AG09309 (cell line): ENCODE results near the gene BABAM2.

Source experiments
- DNase-seq: peaks from one replicate; pipeline ENCODE4 v3.0.0-alpha.2; 2010; ENCODE audit warnings: low read depth
- H3K4me3 ChIP-seq: 2 replicates; pipeline ENCODE4 v1.5.1; 2011; ENCODE audit warnings: mild to moderate bottlenecking, low read depth, low read length, moderate library complexity; ENCODE audit not compliant: control insufficient read depth
- TF ChIP-seq, protein P1 (sequence below): IDR thresholded peaks from 2 replicates; pipeline ENCODE4 v1.5.1; 2011; ENCODE audit warnings: mild to moderate bottlenecking, low read depth, low read length, inconsistent platforms; ENCODE audit not compliant: insufficient read depth, control insufficient read depth; ENCODE audit errors: missing control alignments

BABAM2 gene

GRCh38 chr2:28360058-28360717, 469.7 kb downstream of the BABAM2 start:
- TF ChIP-seq, protein P1, sequence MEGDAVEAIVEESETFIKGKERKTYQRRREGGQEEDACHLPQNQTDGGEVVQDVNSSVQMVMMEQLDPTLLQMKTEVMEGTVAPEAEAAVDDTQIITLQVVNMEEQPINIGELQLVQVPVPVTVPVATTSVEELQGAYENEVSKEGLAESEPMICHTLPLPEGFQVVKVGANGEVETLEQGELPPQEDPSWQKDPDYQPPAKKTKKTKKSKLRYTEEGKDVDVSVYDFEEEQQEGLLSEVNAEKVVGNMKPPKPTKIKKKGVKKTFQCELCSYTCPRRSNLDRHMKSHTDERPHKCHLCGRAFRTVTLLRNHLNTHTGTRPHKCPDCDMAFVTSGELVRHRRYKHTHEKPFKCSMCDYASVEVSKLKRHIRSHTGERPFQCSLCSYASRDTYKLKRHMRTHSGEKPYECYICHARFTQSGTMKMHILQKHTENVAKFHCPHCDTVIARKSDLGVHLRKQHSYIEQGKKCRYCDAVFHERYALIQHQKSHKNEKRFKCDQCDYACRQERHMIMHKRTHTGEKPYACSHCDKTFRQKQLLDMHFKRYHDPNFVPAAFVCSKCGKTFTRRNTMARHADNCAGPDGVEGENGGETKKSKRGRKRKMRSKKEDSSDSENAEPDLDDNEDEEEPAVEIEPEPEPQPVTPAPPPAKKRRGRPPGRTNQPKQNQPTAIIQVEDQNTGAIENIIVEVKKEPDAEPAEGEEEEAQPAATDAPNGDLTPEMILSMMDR: no peak
- H3K4me3 ChIP-seq: no peak overlapping the region
- DNase-seq: no peak

GRCh38 chr2:28360718-28361293, 470.3 kb downstream of the BABAM2 start:
- no peak for DNase-seq
- TF ChIP-seq, protein P1: no peak
- no peak overlapping the region for H3K4me3 ChIP-seq

- no peak for DNase-seq
- TF ChIP-seq, protein P1: no peak
These were observed 471.6 kb downstream of the BABAM2 start for GRCh38 chr2:28361991-28362710.

GRCh38 chr2:28362991-28363521, 472.5 kb downstream of the BABAM2 start:
- DNase-seq: no peak
- TF ChIP-seq, protein P1: no peak
- H3K4me3 ChIP-seq: no peak overlapping the region

More at GRCh38 chr2:28361991-28362710, 471.6 kb downstream of the BABAM2 start:
- H3K4me3 ChIP-seq: no peak overlapping the region

- TF ChIP-seq, protein P1: no peak
- DNase-seq: no peak
- no peak overlapping the region for H3K4me3 ChIP-seq
These were observed 473.3 kb downstream of the BABAM2 start for GRCh38 chr2:28363686-28364280.

DNA sequence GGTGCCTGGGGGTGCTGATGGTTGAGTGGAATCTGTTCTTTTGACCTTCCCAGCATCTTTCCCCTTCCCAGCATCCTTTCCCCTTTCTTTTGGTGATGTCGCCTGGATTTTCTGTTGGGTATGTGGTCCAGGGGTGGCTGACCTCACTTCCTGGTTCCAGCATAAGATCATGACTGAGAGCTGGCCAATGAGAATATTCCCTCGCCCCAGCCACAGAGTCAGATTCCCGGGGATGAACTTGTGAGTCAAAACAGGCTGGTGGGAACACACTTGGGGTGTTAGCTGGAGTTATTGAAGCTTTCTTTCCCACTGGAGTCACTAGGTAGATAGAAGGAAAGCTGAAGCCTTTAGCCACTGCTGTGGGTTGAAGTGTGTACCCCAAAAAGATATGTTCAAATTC, 474.1 kb downstream of the BABAM2 start:
- H3K4me3 ChIP-seq: no peak overlapping the region
- TF ChIP-seq, protein P1: no peak
- no peak for DNase-seq
